HEK293T (cell line): ENCODE measurements around the gene SRPK3.

Experiments
- ARNT ChIP-seq: fragments of 450-650 bp; IDR thresholded peaks from 2 replicates; pipeline ENCODE4 v1.6.1; 2017; ENCODE audit warnings: mild to moderate bottlenecking
- BHLHE40 ChIP-seq: fragments of 450-650 bp; IDR thresholded peaks from 2 replicates; pipeline ENCODE4 v1.6.1; 2016; ENCODE audit warnings: mild to moderate bottlenecking, moderate library complexity, borderline replicate concordance
- CTBP1 ChIP-seq: fragments of 450-650 bp; IDR thresholded peaks from 2 replicates; pipeline ENCODE4 v1.6.1; 2016; ENCODE audit warnings: borderline replicate concordance
- FOXA1 ChIP-seq: fragments of 450-650 bp; IDR thresholded peaks from 2 replicates; pipeline ENCODE4 v1.6.1; 2016; ENCODE audit warnings: mild to moderate bottlenecking
- FOXK2 ChIP-seq: fragments of 450-650 bp; IDR thresholded peaks from 2 replicates; pipeline ENCODE4 v1.6.1; 2016; ENCODE audit warnings: mild to moderate bottlenecking
- FOXM1 ChIP-seq: fragments of 450-650 bp; IDR thresholded peaks from 2 replicates; pipeline ENCODE4 v1.6.1; 2017; ENCODE audit warnings: mild to moderate bottlenecking, borderline replicate concordance
- HDGF ChIP-seq: fragments of 450-650 bp; IDR thresholded peaks from 2 replicates; pipeline ENCODE4 v1.6.1; 2017; ENCODE audit warnings: antibody characterized with exemption, borderline replicate concordance
- L3MBTL2 ChIP-seq: fragments of 450-650 bp; conservative IDR thresholded peaks from 2 replicates; pipeline ENCODE4 v1.6.1; 2016; ENCODE audit warnings: mild to moderate bottlenecking
- LEF1 ChIP-seq: fragments of 450-650 bp; IDR thresholded peaks from 2 replicates; pipeline ENCODE4 v1.6.1; 2017; ENCODE audit warnings: mild to moderate bottlenecking, borderline replicate concordance
- NFRKB ChIP-seq: fragments of 450-650 bp; IDR thresholded peaks from 2 replicates; pipeline ENCODE4 v1.6.1; 2016; ENCODE audit warnings: mild to moderate bottlenecking, moderate library complexity
- SP1 ChIP-seq: fragments of 450-650 bp; IDR thresholded peaks from 2 replicates; pipeline ENCODE4 v1.6.1; 2017
- SUZ12 ChIP-seq: fragments of 450-650 bp; IDR thresholded peaks from 2 replicates; pipeline ENCODE4 v1.6.1; 2016; ENCODE audit warnings: mild to moderate bottlenecking
- TARDBP ChIP-seq: fragments of 450-650 bp; IDR thresholded peaks from 2 replicates; pipeline ENCODE4 v1.6.1; 2016
- ZNF384 ChIP-seq: fragments of 450-650 bp; IDR thresholded peaks from 2 replicates; pipeline ENCODE4 v1.6.1; 2016

GRCh38 chrX:153825042-153825441, 44.2 kb downstream of the SRPK3 start:
- TF ChIP-seq FOXK2, result no peak
- no peak for TF ChIP-seq FOXM1
- no peak for TF ChIP-seq SUZ12
- no peak for TF ChIP-seq ARNT
- no peak for TF ChIP-seq NFRKB
- no peak for TF ChIP-seq CTBP1
- TF ChIP-seq TARDBP, result no peak
- TF ChIP-seq FOXA1, result no peak
- no peak for TF ChIP-seq HDGF
- TF ChIP-seq BHLHE40, result no peak
- TF ChIP-seq ZNF384, result no peak
- TF ChIP-seq L3MBTL2, result no peak
- TF ChIP-seq SP1, result no peak
- no peak for TF ChIP-seq LEF1
